Neural cell (in vitro differentiated cells): ENCODE measurements around the gene RNASE7.

Source experiments
- CTCF ChIP-seq: fragments of 450-650 bp; IDR thresholded peaks from 2 replicates; pipeline ENCODE4 v1.5.1; 2014; ENCODE audit warnings: antibody characterized with exemption, mild to moderate bottlenecking, moderate library complexity; ENCODE audit not compliant: poor library complexity, severe bottlenecking
- POLR2AphosphoS5 ChIP-seq: IDR thresholded peaks from 2 replicates; pipeline ENCODE4 v1.6.1; 2012
- RAD21 ChIP-seq: fragments of 450-650 bp; conservative IDR thresholded peaks from 2 replicates; pipeline ENCODE4 v1.6.1; 2014; ENCODE audit warnings: antibody characterized with exemption, mild to moderate bottlenecking, moderate library complexity

- TF ChIP-seq POLR2AphosphoS5 (no peak), CTCF (no peak), RAD21 (no peak)
Observed at GRCh38 chr14:21069388-21070082, 27.4 kb downstream of the RNASE7 start.
